Stimulated activated naive CD4-positive, alpha-beta T cell treated with Interleukin-2 at 50 U/mL for 16 hours (primary cell): ENCODE measurements around the gene RTKN.

Source experiments
- DNase-seq: peaks from one replicate; lab custom pipeline; 2025; lab: John Stamatoyannopoulos, UW

Gene RTKN

DNA sequence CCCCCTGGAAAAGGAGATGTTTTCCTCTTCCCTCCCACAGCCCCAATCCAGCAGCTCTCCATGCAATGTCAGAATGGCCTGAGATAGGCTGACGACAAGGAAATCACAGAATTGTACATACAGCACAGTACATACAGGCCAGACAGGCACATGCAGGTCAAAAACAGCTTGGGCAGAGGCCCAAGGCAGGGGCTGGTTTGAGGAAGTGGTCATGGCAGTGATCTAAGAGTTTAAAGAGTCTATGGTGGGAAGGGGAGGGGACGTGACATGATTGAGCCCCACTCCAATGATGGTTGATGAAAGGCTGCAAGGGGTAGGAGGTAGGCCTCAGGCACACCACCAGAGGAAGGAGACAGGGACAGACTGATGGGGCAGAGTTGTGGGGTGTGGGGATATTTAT is 65.9 kb downstream of the RTKN start:
- no peak for DNase-seq
